K562 (cell line): ENCODE results near the gene ANK3. TPM values are rescaled to one million over a fixed set of nuclear protein-coding genes. Genes with fewer than 3 reads are reported as not detected.

ENCODE experiments used
- CBX3 ChIP-seq, 2 experiments: IDR thresholded peaks; 1 replicate in 1 of 2; 2 replicates in 1 of 2; pipeline ENCODE4 v1.6.1; 2012; ENCODE audit warnings: inconsistent platforms in 2 of 2, low read length in 2 of 2, borderline replicate concordance in 1 of 2, control low read depth in 1 of 2
- FOSL1 ChIP-seq: fragments of 200-800 bp; sonication (Bioruptor generic); conservative IDR thresholded peaks from 2 replicates; pipeline ENCODE4 v1.6.1; 2016; ENCODE audit warnings: missing genetic modification characterization, missing compliant biosample characterization
- HEY1 ChIP-seq: fragments of 250-450 bp; sonication (Bioruptor Pico); IDR thresholded peaks from 2 replicates; pipeline ENCODE4 v1.5.0; 2020; ENCODE audit warnings: mild to moderate bottlenecking, moderate library complexity, borderline replicate concordance
- IRF1 ChIP-seq: sonication (generic); formaldehyde crosslinking; IDR thresholded peaks from 2 replicates; pipeline ENCODE4 v1.8.0; 2022; ENCODE audit warnings: missing genetic modification reagents, mild to moderate bottlenecking, borderline replicate concordance
- NCOA2 ChIP-seq, 2 experiments: fragments of 450-650 bp; IDR thresholded peaks; 2 replicates each; pipeline ENCODE4 v1.6.1; 2018; ENCODE audit warnings: mild to moderate bottlenecking in 2 of 2, moderate library complexity in 1 of 2; ENCODE audit not compliant: partially characterized antibody in 2 of 2
- RAD51 ChIP-seq: fragments of 450-650 bp; IDR thresholded peaks from 2 replicates; pipeline ENCODE4 v1.7.1; 2016; ENCODE audit warnings: low read depth, mild to moderate bottlenecking, borderline replicate concordance
- SLC30A9 ChIP-seq: fragments of 250-450 bp; sonication (Bioruptor Pico); IDR thresholded peaks from 2 replicates; pipeline ENCODE4 v1.8.0; 2022; ENCODE audit warnings: mild to moderate bottlenecking, moderate library complexity
- TAF1 ChIP-seq: IDR thresholded peaks from 2 replicates; pipeline ENCODE4 v1.6.1; 2011; ENCODE audit warnings: mild to moderate bottlenecking, low read length, moderate library complexity; ENCODE audit not compliant: insufficient read depth, control insufficient read depth, severe bottlenecking; ENCODE audit errors: extremely low read depth
- THRAP3 ChIP-seq: fragments of 450-650 bp; IDR thresholded peaks from 2 replicates; pipeline ENCODE4 v1.6.1; 2016; ENCODE audit warnings: mild to moderate bottlenecking, inconsistent platforms, borderline replicate concordance
- WHSC1 ChIP-seq: IDR thresholded peaks from one replicate; pipeline ENCODE4 v1.6.1; 2012; ENCODE audit warnings: low read length, control low read depth, inconsistent platforms
- ZNF639 ChIP-seq, 2 experiments: fragments of 200-800 bp in 1 of 2; sonication (Bioruptor generic) in 1 of 2; sonication (generic) in 1 of 2; formaldehyde crosslinking in 1 of 2; IDR thresholded peaks in 1 of 2; conservative IDR thresholded peaks in 1 of 2; 2 replicates each; pipeline versions ENCODE4 v1.5.0 to v1.6.1; 2016 to 2020; ENCODE audit warnings: missing compliant biosample characterization in 1 of 2, missing genetic modification characterization in 1 of 2, missing genetic modification reagents in 1 of 2
- ZNF830 ChIP-seq: fragments of 250-450 bp; sonication (Bioruptor Pico); IDR thresholded peaks from 2 replicates; pipeline ENCODE4 v1.5.0; 2021; ENCODE audit warnings: mild to moderate bottlenecking
- ZZZ3 ChIP-seq: fragments of 450-650 bp; IDR thresholded peaks from 2 replicates; pipeline ENCODE4 v1.6.1; 2016; ENCODE audit warnings: antibody characterized with exemption, mild to moderate bottlenecking, moderate library complexity
- polyA plus RNA-seq, 8 experiments: library from polyadenylated mRNA; depleted of rRNA in 4 of 8; stranded (reverse) in 5 of 8; unstranded in 3 of 8; fragments of >200 nt; fragmentation: Nextera tagmentation in 2 of 8; fragmentation: Illumina TruSeq in 1 of 8; extraction: Ambion mirVana in 2 of 8; extraction: Trizol in 1 of 8; gene quantifications; 2 replicates each; pipeline versions ENCODE4 v1.2.1 to v1.2.3, GENCODE V29; 2011 to 2014; ENCODE audit warnings: inconsistent platforms in 1 of 8, missing spikeins in 1 of 8
- total RNA-seq, 7 experiments: library from RNA; depleted of rRNA in 6 of 7; stranded (reverse); fragments of >200 nt in 6 of 7; fragmentation: Illumina TruSeq in 2 of 7; extraction: Trizol in 2 of 7; gene quantifications; 2 replicates each; pipeline versions ENCODE4 v1.2.1 to v1.2.3, GENCODE V29; 2011 to 2021; ENCODE audit warnings: low replicate concordance in 1 of 7

The ANK3 gene
- total and polyA plus RNA-seq, 9 of the 15 experiments (the other 6 are each of a cell fraction or from before 2014, with no cell fraction given), result 10.0 to 32.3 (median 17.9) TPM

GRCh38 chr10:60073781-60074656, 315.7 kb downstream of the ANK3 start (continued):
- no peak for TF ChIP-seq ZNF639 (CRISPR knock-in tag; conservative IDR thresholded peaks at IDR 0.05 in 1 of 2, IDR thresholded peaks at IDR 0.05 in 1 of 2)
- no peak for TF ChIP-seq HEY1
- no peak for TF ChIP-seq SLC30A9 (CRISPR knock-in tag)
- no peak for TF ChIP-seq NCOA2 (IDR thresholded peaks at IDR 0.05; ENCODE audit: partially characterized antibody in 2 of 2)
- no peak for TF ChIP-seq ZNF830 (CRISPR knock-in tag)
- no peak for TF ChIP-seq ZZZ3
- peak in 1 of 2 experiments; percentile 19; a peak in 1 of 3 replicates for TF ChIP-seq CBX3 (IDR thresholded peaks at IDR 0.05; ENCODE audit: borderline replicate concordance in 1 of 2, low read length in 2 of 2)
- TF ChIP-seq RAD51, result no peak
- TF ChIP-seq TAF1, result no peak
- TF ChIP-seq WHSC1, result no peak
- no peak for TF ChIP-seq IRF1
- TF ChIP-seq THRAP3, result no peak
- peak; percentile 81 for TF ChIP-seq FOSL1
